Lung (tissue), 12 donors: Measurements from ENCODE around the gene ANAPC1. TPM values are rescaled to one million over a fixed set of nuclear protein-coding genes. Genes with fewer than 3 reads are reported as not detected.

ENCODE experiments used
- ATAC-seq: fragments of 200-7000 bp; cut with Tn5 transposase; one replicate; pipeline ENCODE4 v1.9.1; 2020; ENCODE audit warnings: moderate number of reproducible peaks; ENCODE audit not compliant: insufficient read depth, low FRiP score
- DNase-seq, 3 donors: peaks; one replicate each; pipeline ENCODE4 v3.0.0-alpha.2; 2013 to 2017
- H3K27ac ChIP-seq, 2 donors: one replicate each; pipeline ENCODE4 v1.5.1; 2013; ENCODE audit warnings: mild to moderate bottlenecking in 2 of 2, moderate library complexity in 2 of 2, control low read depth in 1 of 2, inconsistent platforms in 1 of 2, low read depth in 1 of 2, low read length in 1 of 2
- H3K27me3 ChIP-seq, 3 donors: one replicate each; pipeline ENCODE4 v1.5.1; 2013; ENCODE audit warnings: low read length in 2 of 3; ENCODE audit not compliant: control insufficient read depth in 3 of 3, insufficient read depth in 3 of 3
- H3K36me3 ChIP-seq, 4 donors: one replicate each; pipeline ENCODE4 v1.5.1; 2013; ENCODE audit warnings: low read length in 4 of 4, mild to moderate bottlenecking in 1 of 4, moderate library complexity in 1 of 4; ENCODE audit not compliant: control insufficient read depth in 4 of 4, insufficient read depth in 4 of 4
- H3K4me1 ChIP-seq, 5 donors: one replicate each; pipeline ENCODE4 v1.5.1; 2013; ENCODE audit warnings: low read length in 5 of 5, mild to moderate bottlenecking in 2 of 5, moderate library complexity in 1 of 5; ENCODE audit not compliant: control insufficient read depth in 5 of 5, insufficient read depth in 5 of 5
- H3K4me3 ChIP-seq: one replicate; pipeline ENCODE4 v1.5.1; 2013; ENCODE audit warnings: mild to moderate bottlenecking, control low read depth, moderate library complexity
- H3K9ac ChIP-seq, 2 donors: one replicate each; pipeline ENCODE4 v1.5.1; 2013; ENCODE audit warnings: low read length in 2 of 2, control low read depth in 1 of 2; ENCODE audit not compliant: insufficient read depth in 1 of 2
- H3K9me3 ChIP-seq, 4 donors: one replicate each; pipeline ENCODE4 v1.5.1; 2013; ENCODE audit warnings: low read length in 3 of 4, mild to moderate bottlenecking in 1 of 4, moderate library complexity in 1 of 4; ENCODE audit not compliant: control insufficient read depth in 4 of 4, insufficient read depth in 3 of 4
- WGBS, 2 donors: extraction: QIAGEN DNeasy Blood & Tissue Kit; methylation state at CpG; one replicate each; pipeline ENCODE4 v1.1.7; 2013; 5-methylcytosine and 5-hydroxymethylcytosine counted together
- polyA plus RNA-seq, 2 donors: library from polyadenylated mRNA; stranded (reverse); fragments of 200-250 nt; gene quantifications; one replicate each; pipeline ENCODE4 v1.2.1, GENCODE V29; 2013
- total RNA-seq, 2 donors: library from RNA; depleted of rRNA in 1 of 2; stranded (reverse); fragments of >200 nt in 1 of 2; gene quantifications; one replicate each; pipeline ENCODE4 v1.2.1, GENCODE V29; 2014 to 2021
- TF ChIP-seq, protein P1 (sequence below): IDR thresholded peaks from 2 replicates; pipeline ENCODE4 v1.5.1; 2012; ENCODE audit warnings: mild to moderate bottlenecking; ENCODE audit errors: control extremely low read depth, extremely low read depth
- donor health status: control.
- donor health status: control.
- donor health status: Bipolar disorder and iron deficiency.
- donor health status: healthy.
- donor health status: DM: yes; HTN: yes; CAD: no.

Gene ANAPC1
- total and polyA plus RNA-seq, 4 donors, result 6.6 to 64.4 (median 22.7) TPM

DNA sequence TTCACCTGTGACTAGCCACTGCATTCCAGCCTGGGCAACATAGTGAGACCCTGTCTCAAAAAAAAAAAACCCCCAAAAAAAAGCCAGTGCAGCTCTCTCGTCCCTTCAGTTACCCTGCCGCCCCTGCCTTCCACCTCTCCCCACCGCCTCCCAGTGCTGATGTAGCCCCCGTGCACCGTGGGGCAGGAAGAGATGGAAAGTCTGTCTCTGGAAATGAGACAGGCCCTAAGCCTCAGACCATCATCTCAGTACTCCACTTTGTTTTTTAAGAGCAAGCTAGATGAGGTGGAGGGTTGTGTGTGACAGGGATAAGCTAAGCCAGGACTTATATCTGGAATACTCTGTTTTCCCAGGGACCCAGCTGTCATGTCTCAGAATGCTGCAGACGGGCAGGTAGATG, 46.4 kb upstream of the ANAPC1 start:
- 95% methylated on average over 6 of the region's 6 CpGs for WGBS, 2 donors
- Histone ChIP-seq H3K4me3 (no peak overlapping the region), H3K27ac (no peak overlapping the region), H3K27me3 (no peaks in the 10 kb centered on the region), H3K4me1 (peaks cover 0 to 5% (median 3%) of the 10 kb centered on the region in 5 donors), H3K36me3 (peaks cover 3 to 9% (median 4%) of the 10 kb centered on the region in 4 donors), H3K9me3 (no peaks in the 10 kb centered on the region), H3K9ac (no peak overlapping the region)
- TF ChIP-seq, protein P1, sequence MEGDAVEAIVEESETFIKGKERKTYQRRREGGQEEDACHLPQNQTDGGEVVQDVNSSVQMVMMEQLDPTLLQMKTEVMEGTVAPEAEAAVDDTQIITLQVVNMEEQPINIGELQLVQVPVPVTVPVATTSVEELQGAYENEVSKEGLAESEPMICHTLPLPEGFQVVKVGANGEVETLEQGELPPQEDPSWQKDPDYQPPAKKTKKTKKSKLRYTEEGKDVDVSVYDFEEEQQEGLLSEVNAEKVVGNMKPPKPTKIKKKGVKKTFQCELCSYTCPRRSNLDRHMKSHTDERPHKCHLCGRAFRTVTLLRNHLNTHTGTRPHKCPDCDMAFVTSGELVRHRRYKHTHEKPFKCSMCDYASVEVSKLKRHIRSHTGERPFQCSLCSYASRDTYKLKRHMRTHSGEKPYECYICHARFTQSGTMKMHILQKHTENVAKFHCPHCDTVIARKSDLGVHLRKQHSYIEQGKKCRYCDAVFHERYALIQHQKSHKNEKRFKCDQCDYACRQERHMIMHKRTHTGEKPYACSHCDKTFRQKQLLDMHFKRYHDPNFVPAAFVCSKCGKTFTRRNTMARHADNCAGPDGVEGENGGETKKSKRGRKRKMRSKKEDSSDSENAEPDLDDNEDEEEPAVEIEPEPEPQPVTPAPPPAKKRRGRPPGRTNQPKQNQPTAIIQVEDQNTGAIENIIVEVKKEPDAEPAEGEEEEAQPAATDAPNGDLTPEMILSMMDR, result no peak
- ATAC-seq, result no peak
- DNase-seq, result no peak

DNA sequence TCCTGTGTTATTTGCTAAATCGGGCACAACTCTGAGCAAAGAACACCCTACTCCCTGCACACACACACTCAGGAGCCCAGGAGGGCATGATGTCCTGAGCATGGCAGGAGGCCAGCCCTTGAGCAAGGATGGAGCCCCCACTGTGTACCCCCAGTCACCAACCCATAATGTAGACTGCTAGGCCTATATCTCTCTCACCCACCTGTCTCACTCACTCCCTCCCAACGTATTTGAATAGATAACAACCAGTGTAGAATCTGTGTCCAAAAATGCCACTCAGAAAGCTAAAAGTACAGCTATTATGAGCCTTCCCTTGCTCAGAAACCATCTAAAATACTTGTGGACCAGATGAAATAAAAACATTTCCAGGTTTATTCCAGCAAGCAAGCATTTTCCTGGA, 43.7 kb upstream of the ANAPC1 start:
- DNase-seq, result no peak
- H3K4me1 ChIP-seq, result peaks cover 0 to 11% (median 7%) of the 10 kb centered on the region in 5 donors
- no peaks in the 10 kb centered on the region for H3K9me3 ChIP-seq
- no peak overlapping the region for H3K9ac ChIP-seq
- H3K36me3 ChIP-seq, result peaks cover 3 to 9% (median 5%) of the 10 kb centered on the region in 4 donors
- H3K27me3 ChIP-seq, result no peaks in the 10 kb centered on the region
- TF ChIP-seq, protein P1, result no peak
- no peak for ATAC-seq
- no peak overlapping the region for H3K27ac ChIP-seq
- WGBS, 2 donors, result 87 to 94% methylated on average over 2 of the region's 2 CpGs
- H3K4me3 ChIP-seq, result no peak overlapping the region

DNA sequence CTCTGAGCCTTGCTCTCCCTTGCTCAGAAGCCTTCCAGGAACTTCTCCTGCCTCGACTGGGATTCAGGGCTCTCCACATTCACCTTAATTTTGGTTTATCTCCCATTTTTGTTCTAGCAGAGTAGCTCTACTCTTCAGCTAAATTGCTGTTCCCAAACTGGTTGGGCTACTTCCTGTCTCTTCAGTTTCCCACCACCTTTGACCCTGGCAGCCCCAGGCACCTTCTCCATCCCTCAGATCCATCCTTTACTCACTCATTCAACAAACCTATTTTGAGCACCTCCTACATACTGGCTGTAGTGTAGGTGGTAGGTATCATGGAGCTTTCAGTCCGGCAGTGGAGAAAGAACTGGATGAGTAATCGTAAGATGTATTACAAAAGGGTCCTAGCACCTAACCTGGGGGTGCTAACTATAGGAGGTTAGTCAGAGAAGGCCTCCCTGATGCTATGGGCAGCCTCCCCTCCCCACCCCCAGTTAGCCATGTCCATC, 40.7 kb upstream of the ANAPC1 start:
- WGBS, 2 donors, result 88 to 93% methylated on average over 3 of the region's 3 CpGs
- peaks cover 0 to 22% (median 12%) of the 10 kb centered on the region in 5 donors for H3K4me1 ChIP-seq
- H3K4me3 ChIP-seq, result no peak overlapping the region
- H3K9me3 ChIP-seq, result no peaks in the 10 kb centered on the region
- H3K36me3 ChIP-seq, result peaks cover 0 to 2% (median under 1%) of the 10 kb centered on the region in 4 donors
- DNase-seq (no peak), ATAC-seq (no peak)
- H3K27me3 ChIP-seq, result no peaks in the 10 kb centered on the region
- no peak overlapping the region for H3K27ac ChIP-seq
- TF ChIP-seq, protein P1, result no peak
- H3K9ac ChIP-seq, result no peak overlapping the region
